Stimulated activated CD4-positive, alpha-beta T cell treated with anti-CD3 and anti-CD28 coated beads, Interleukin-2, amount 100 ng/mL, for 24 hours (primary cell): ENCODE data around the gene LARP4B.

Source experiments
- DNase-seq, 2 donors: peaks; one replicate each; pipeline ENCODE4 v3.0.0-alpha.2; 2020

LARP4B gene

GRCh38 chr10:860519-860918 lies 71.0 kb downstream of the LARP4B start:
- no peak for DNase-seq

- no peak for DNase-seq
These were observed 74.9 kb downstream of the LARP4B start for GRCh38 chr10:856416-857157.

GRCh38 chr10:855671-856070 lies 75.8 kb downstream of the LARP4B start:
- no peak for DNase-seq

GRCh38 chr10:855079-855478 lies 76.4 kb downstream of the LARP4B start:
- no peak for DNase-seq

GRCh38 chr10:853017-853416 lies 78.5 kb downstream of the LARP4B start:
- DNase-seq: no peak

GRCh38 chr10:852386-852785 lies 79.1 kb downstream of the LARP4B start:
- DNase-seq: no peak

GRCh38 chr10:851901-852300 lies 79.6 kb downstream of the LARP4B start:
- DNase-seq: no peak

- DNase-seq: no peak
These were observed 81.4 kb downstream of the LARP4B start for GRCh38 chr10:850093-850492.

GRCh38 chr10:847868-848267 lies 83.6 kb downstream of the LARP4B start:
- DNase-seq: no peak

- no peak for DNase-seq
These were observed 85.3 kb downstream of the LARP4B start for GRCh38 chr10:846126-846685.

GRCh38 chr10:845526-845925 lies 86.0 kb downstream of the LARP4B start:
- DNase-seq: no peak

- no peak for DNase-seq
These were observed 87.0 kb downstream of the LARP4B start for GRCh38 chr10:844552-844951.

GRCh38 chr10:843703-844102 lies 87.8 kb downstream of the LARP4B start:
- DNase-seq: no peak

- no peak for DNase-seq
These were observed 88.7 kb downstream of the LARP4B start for GRCh38 chr10:842795-843194.

- DNase-seq: no peak
These were observed 90.0 kb downstream of the LARP4B start for GRCh38 chr10:841535-841934.

GRCh38 chr10:839550-840205 lies 91.8 kb downstream of the LARP4B start:
- no peak for DNase-seq

GRCh38 chr10:836782-837181 lies 94.7 kb downstream of the LARP4B start:
- DNase-seq: no peak

GRCh38 chr10:834493-834892 lies 97.0 kb downstream of the LARP4B start:
- DNase-seq: no peak

- DNase-seq: no peak
These were observed 102.3 kb downstream of the LARP4B start for GRCh38 chr10:829241-829640.

GRCh38 chr10:828191-828590 lies 103.3 kb downstream of the LARP4B start:
- no peak for DNase-seq

- DNase-seq: no peak
These were observed 106.6 kb downstream of the LARP4B start for GRCh38 chr10:824946-825345.

- no peak for DNase-seq
These were observed 107.0 kb downstream of the LARP4B start for GRCh38 chr10:824497-824896.

GRCh38 chr10:822661-823367 lies 108.7 kb downstream of the LARP4B start:
- no peak for DNase-seq

- no peak for DNase-seq
These were observed 109.3 kb downstream of the LARP4B start for GRCh38 chr10:822197-822596.
